ENCODE results near the gene HERPUD1.

DNA sequence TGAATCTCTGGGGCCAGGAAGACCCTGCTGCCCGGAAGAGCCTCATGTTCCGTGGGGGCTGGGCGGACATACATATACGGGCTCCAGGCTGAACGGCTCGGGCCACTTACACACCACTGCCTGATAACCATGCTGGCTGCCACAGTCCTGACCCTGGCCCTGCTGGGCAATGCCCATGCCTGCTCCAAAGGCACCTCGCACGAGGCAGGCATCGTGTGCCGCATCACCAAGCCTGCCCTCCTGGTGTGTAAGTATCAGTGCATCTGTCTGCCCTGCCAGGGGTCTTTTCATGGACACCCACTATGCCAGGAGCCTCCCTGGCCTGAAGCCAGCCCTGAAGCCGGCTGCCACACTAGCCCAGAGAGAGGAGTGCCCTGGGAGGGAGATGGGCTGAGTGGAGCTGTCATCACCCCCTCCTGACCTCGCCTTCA lies 29.9 kb downstream of the HERPUD1 start, which contains the start of gene CETP:
- no peak for TF ChIP-seq KAT7 (CRISPR knock-in tag; IDR thresholded peaks at IDR 0.05; ENCODE audit: borderline replicate concordance)
- no peak for TF ChIP-seq ATF4 (CRISPR knock-in tag; IDR thresholded peaks at IDR 0.05)
- TF ChIP-seq, protein P1, sequence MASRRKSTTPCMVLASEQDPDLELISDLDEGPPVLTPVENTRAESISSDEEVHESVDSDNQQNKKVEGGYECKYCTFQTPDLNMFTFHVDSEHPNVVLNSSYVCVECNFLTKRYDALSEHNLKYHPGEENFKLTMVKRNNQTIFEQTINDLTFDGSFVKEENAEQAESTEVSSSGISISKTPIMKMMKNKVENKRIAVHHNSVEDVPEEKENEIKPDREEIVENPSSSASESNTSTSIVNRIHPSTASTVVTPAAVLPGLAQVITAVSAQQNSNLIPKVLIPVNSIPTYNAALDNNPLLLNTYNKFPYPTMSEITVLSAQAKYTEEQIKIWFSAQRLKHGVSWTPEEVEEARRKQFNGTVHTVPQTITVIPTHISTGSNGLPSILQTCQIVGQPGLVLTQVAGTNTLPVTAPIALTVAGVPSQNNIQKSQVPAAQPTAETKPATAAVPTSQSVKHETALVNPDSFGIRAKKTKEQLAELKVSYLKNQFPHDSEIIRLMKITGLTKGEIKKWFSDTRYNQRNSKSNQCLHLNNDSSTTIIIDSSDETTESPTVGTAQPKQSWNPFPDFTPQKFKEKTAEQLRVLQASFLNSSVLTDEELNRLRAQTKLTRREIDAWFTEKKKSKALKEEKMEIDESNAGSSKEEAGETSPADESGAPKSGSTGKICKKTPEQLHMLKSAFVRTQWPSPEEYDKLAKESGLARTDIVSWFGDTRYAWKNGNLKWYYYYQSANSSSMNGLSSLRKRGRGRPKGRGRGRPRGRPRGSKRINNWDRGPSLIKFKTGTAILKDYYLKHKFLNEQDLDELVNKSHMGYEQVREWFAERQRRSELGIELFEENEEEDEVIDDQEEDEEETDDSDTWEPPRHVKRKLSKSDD (CRISPR knock-in tag; IDR thresholded peaks at IDR 0.05; ENCODE audit: low read depth): no peak
- no peak for TF ChIP-seq BRCA1 (CRISPR knock-in tag; IDR thresholded peaks at IDR 0.05)
- TF ChIP-seq ZNF800 (CRISPR knock-in tag; IDR thresholded peaks at IDR 0.05): no peak
- no peak for TF ChIP-seq TAF1 (CRISPR knock-in tag; IDR thresholded peaks at IDR 0.05)
- TF ChIP-seq CREB1 (IDR thresholded peaks at IDR 0.05): no peak
- no peak for TF ChIP-seq CREB1 (CRISPR knock-in tag; IDR thresholded peaks at IDR 0.05)
